HG02970 (cell line): Measurements from ENCODE around the gene ASPSCR1.

ENCODE experiments used
- ATAC-seq: cut with Tn5 transposase; IDR thresholded peaks from one replicate; pipeline ENCODE4 v1.9.1; 2021; ENCODE audit warnings: mild to moderate bottlenecking, moderate library complexity, moderate number of reproducible peaks; ENCODE audit not compliant: unreplicated experiment, low FRiP score

Gene ASPSCR1

DNA sequence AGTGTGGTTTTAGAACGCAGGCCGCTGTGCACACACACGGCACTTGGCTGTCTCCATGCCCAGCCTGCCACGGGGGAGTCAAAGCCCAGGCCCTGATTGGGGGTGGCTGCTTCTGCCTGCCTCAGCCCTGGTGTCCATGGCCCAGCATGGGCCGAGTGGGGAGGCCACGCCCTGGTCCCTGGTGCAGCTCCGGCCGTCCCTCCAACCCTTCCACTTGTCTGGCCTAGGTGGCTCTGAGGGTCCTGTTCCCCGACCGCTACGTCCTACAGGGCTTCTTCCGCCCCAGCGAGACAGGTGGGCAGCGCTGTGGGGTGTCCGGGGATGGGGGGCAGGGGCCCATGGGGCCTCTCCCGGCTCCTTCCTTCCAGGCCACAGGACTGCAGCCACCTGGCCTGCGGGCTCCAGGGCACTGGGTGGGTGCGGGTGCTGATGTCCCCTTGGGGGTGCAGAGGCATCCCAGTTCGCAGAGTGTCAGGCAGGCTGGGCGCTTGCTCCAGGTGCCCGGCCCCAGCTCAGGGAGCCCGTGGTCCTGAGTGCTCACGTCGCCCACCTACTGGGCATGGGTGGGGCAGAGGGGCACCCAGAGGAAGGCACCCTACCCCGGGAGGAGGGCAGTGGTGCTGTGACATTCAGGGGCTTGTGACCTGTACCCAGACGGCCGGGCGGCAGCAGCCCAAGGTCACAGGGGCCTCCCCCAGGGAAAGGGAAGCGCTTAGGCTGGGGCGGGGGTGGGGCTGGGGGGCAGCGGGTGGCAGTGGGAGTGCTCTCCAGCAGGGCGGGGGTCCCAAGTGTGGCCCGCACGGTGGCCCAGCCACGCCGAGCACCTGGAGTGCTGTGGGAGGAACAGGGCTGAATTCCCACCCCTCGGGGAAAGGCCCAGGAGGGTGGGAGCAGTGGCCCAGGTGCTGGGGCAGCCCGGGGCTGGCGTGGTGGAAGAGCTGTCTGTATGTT is 33.4 kb downstream of the ASPSCR1 start:
- no peak for ATAC-seq

DNA sequence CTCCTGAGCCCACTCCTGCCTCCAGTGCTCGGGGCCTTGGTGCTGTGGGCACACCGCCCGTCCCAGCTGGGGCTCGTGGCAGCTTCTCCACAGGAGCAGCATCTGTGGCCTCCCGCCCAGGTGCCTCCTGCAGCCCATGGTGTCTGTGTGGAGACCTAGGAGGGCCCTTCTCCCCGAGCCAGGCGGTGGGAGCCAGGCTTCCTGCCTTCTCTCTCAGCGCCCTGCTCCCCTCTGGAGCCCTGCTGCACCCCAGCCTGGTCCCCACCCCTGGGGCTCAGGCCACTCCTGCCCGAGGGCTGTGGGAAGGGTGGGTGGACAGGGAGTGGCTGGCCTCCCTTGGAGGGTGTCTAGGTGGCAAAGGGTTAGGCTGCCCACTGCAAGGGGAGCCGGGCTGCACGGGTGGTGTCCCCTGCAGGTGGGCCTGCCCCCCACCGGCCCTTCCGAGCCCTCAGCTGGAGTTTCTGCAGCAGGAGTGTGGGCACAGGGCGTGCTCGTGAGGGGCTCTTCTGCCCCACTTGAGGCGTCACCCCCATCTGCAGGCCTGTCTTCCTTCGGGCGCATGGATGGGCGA is 34.3 kb downstream of the ASPSCR1 start:
- ATAC-seq = no peak

DNA sequence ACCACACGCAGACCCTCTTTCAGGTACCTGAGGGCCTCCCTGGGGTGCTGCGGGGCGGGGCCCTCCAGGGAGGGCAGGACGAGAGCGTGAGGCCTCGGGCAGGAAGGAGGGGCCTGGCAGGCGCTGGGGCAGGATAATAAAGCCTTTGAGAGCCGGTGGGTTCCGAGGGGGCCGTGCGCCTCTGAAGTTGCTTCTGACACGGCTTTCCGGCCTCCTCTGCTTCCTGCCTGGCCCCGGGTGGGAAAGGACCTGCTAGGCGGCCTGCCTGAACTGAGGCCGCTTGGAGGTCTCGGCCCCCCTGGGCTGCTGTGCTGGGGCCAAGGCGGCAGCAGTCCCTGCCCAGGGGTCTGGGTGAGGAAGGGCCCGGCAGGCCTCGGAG is 34.8 kb downstream of the ASPSCR1 start:
- ATAC-seq = no peak

DNA sequence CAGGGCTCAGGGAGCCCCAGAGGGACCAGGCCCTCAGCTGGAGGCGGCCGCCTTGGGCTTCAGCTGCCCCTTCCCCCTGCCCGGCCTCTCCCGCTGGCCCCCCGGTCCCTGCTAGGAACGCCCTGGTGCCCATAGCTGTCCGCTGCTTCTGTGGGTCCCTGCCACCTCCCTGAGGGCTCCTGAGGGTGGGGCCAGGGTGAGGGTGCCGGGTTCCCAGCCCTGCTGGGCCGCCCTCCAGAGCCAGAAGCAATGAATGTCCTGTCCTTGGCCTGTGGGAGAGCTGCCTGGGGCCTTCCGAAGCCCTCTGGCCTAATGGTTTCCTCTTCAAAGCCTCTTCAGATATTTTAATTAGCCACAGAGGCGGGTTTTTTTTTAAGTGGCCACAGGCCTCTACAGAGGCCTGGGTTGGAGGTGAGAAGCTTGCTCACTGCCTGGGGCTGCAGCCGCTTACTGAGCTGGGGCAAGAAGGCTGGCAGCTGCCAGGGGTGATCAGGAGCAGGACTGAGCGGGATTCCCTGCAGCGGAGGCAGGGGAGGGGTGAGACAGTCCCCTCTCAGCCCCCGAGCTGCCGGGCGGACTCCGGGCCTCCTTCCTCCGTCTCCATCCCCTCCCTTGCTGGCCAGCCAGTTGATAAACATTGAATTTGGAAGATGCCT is 35.3 kb downstream of the ASPSCR1 start:
- ATAC-seq = no peak

DNA sequence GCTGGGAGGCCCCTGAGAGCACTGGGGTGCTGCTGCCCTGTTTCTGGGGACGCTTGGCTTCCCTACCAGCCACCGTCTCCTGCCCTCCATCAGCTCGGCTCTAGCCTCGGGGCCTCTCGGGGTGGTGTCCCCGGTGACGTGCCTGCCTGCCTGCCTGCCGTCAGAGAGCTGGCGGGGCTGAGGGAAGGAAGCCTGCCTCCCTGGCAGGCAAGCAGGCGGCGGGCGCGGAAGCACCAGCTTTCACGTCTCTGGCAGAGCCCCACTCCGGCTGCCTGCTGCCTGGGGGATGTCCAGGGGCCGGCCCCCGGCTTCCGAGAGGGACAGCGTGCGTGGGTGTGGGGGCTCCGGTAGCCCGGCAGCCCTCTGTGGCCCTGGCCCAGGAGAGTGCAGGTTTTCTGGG is 35.9 kb downstream of the ASPSCR1 start:
- no peak for ATAC-seq

DNA sequence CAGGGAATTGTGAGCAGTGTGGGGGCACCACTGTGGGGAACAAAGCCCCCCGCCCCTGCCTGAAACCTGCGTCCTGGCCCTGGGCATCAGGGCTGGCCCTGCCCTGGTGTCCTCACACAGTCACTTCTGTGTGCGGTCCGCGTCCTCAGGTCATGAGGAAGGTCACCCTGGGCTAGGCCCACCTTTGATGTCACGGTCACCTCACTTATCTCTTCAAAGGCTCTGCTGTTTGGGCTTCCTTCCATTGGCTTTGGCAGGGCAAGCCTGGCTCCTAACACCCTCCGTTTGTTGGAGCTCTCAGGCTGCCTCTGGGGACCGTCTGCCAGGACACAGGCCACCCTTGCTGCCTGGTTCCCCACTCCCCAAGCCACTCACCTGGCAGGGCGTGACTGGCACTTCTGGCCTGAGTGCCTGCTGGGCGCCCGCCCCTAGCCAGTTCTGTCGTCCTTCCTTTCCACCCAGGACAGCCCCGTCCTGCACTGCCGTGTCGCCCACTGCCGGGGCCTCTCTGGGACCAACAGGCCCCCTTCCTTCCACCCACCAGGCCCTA is 36.4 kb downstream of the ASPSCR1 start:
- no peak for ATAC-seq

DNA sequence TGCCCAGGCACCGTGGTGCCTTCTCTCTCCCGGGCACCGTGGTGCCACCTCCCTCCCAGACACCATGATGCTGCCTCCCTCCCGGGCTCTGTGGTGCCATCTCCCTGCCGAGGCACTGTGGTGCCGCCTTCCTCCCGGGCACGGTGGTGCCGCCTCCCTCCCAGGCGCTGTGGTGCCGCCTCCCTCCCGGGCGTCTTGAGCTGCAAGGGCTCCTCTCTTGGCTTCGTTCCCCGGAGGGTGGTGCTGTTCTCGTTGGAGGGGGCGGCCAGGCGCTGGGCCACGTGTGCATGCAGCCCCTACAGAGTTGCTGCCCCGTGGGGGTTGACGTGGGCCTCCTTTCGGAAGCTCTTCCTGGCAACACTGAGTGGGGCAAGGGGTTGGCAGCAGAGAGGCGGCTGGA is 37.0 kb downstream of the ASPSCR1 start:
- no peak for ATAC-seq

DNA sequence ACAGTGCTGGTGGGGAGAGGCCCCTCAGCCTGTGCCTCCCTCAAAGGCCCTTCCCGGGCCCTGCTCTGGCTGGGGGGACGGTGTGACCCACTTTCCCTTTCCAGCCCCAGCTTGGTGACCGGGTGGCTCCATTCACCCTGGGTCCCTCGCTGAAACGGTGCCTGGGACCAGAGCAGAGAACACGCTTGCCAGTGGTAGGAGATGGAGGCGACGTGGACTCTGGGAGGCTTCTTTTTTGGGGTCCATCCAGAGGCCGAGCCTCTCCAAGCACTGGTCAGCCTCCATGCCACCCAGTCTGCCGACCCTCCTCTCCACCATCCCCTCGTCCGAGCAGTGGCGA is 37.5 kb downstream of the ASPSCR1 start:
- no peak for ATAC-seq

DNA sequence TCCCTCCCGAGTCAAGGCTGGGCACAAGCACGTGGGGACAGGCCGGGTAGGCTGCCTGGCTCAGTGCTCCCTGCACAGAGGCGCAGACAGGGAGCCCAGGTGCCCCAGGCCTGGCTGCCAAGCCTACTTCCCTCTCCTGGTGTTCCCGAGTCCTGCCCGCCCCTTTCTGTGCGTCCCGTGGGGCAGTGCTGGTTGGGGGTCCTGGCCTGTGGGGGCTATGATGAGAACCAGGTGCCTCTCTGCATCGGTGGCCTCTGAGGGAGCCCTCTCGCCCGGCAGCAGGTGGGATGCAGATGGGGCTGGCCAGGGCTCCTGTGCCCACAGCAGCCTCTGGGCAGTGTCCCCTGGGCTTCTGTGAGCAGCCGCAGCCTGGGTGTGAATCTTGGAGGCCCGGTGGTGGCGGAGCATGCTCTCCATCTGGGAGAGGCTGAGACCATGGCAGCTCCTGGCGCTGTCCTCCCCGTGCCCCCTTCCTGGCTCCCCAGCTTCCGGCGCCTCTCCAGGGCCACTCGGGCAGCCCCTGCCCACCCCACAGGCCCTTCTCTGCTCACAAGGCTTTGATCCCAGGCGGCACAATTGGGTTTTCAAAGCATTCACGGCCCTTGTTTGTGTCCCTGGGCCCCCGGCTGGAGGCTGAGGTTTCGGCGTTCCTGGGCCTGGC is 38.0 kb downstream of the ASPSCR1 start:
- ATAC-seq = no peak

DNA sequence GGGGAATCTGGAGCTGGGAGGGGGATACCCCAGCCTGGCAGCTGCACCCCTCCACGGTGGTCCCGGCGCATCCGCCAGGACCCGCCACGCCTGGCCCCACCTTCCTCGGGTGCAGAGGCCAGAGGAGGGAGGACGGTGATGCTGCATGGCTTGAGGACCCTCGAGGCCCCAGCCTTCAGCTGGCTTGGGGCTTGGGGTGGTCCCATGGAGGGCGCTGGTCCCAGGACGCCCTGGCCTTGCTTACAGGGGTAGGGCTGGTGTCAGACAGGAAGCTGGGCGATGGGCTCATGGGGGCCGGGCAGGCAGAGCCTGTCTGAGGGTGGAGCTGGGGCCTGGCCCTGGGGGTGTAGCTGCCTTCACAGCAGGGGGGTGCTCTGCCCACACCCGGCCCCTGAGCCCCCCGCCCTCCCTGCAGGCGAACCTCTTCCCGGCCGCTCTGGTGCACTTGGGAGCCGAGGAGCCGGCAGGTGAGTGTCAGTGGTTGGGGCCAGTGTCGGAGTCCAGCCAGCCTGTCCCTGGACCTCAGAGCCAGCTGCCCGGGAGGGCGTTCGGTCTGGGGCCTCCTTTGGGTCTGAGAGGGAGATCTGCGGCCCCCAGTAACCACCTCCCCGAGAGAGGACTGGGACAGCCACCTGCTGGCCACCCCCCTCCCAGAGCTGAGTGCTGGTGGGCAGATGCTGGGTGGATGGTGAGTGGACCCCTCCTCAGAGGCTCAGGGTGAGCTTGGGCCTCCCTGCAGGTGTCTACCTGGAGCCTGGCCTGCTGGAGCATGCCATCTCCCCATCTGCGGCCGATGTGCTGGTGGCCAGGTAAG is 38.8 kb downstream of the ASPSCR1 start:
- ATAC-seq = no peak

DNA sequence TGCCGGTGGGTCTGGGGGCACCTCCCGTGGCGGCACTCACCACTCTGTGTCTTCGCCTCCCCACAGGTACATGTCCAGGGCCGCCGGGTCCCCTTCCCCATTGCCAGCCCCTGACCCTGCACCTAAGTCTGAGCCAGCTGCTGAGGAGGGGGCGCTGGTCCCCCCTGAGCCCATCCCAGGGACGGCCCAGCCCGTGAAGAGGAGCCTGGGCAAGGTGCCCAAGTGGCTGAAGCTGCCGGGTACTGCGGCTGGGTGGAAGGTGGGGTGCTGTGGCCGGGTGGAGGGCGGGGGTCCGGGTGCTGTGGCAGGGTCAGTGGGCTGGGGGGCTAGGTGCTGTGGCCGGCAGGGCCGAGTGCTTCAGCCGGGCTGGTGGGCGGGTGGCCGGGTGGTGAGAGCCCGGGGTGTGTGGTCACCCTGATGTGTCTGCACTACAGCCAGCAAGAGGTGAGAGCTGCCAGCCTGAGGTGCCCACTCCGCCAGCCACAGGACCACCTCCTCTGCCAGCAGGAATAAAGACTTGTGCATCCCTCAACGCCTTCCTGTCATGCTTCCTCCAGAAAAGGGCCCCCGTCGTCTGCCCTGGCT is 39.5 kb downstream of the ASPSCR1 start:
- no peak for ATAC-seq

DNA sequence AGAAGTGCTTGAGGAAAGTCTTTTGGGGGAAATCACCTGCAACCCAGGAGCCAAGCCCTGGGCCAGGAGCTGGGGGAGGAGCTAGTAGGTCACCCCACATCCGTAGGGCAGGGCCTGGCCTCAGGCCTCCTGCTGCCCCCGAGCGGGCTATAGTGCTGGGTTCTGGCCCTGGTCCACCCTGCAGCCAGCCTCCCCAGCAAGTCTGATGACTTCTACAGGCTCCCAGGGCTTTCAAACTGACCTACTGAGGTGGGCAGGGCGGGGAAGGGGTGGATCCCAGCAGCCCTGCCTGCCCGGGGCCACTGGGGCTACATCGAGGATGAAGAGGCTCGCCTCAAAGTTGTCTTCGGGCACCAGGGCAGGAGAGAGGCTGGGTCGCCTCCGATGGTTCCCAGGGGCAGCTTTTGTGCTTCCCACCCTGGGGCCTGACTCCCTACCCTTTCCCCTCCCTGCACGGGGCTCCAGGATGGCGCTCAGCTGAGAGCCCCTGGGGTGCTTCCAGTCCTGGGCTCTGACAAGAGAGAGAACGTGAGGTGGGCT is 40.3 kb downstream of the ASPSCR1 start:
- no peak for ATAC-seq

DNA sequence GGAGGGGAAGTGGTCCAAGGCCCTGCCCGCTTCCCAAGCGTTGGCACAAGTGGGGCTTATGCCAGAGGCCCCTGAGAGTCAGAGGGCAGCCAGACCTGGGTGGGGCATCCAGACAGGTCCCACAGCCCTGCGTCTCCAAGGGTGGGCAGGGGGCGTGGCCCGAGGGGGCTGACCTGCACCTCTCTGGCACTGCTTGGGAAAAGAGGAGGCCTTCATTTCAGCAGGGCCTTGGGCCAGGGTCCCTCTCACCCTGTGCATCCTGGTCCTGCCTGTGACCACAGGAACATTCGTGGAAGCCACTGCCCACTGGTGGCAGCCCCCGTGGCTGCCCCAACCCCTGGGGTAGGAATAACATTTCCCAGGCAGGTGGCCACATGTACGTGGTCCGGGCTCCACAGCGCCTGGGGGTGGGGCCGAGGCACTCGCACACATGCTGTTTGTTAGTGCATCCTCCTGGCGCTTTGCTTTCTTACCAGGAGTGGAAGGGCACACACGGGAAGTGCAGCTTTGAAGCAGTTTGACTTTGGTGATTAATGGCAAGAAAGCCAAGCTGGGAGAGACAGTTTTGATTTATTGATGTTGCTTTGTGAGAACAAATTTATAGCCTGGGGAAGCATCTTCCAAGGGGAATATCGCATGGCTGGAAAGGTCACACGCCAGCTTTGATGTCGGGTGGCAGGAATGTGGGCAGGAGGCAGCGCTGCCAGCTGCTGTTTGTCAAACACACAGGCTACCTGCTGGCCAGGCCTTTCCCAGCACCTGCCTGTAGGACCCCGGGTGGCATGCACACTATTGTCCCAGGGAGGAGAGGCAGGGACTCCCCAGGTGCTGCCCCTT is 40.9 kb downstream of the ASPSCR1 start:
- ATAC-seq = no peak

DNA sequence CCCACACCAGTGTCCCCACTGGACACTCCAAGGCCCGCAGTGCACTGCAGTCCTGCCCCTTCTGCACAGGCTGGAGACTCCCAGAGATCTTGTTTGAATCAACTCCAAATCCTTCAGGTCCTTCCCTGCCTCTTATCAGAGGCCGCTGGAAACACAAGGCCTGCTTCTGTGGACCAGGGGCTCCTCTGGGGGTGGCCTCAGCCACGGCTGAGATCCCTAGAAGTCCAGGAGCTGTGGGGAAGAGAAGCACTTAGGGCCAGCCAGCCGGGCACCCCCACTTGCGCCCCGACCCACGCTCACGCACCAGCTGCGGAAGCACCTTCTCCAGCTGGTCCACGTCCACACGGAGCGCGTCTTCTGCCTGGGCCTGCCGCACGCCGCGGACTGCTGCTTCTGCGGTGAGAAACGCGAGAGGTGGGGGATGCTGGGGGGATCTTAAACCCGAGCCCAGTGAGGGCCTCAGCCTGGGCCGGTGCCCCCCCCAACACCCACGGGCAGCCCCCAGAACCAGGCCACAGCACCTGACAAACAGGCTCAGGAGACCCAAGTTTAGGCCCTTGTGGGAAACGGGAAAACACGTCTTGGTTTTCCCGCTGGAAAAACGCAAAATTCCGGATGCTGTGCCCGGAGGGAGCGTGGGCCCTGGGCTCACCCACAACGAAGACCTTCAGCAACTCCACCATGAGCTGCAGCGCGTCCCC is 41.7 kb downstream of the ASPSCR1 start:
- ATAC-seq = no peak

DNA sequence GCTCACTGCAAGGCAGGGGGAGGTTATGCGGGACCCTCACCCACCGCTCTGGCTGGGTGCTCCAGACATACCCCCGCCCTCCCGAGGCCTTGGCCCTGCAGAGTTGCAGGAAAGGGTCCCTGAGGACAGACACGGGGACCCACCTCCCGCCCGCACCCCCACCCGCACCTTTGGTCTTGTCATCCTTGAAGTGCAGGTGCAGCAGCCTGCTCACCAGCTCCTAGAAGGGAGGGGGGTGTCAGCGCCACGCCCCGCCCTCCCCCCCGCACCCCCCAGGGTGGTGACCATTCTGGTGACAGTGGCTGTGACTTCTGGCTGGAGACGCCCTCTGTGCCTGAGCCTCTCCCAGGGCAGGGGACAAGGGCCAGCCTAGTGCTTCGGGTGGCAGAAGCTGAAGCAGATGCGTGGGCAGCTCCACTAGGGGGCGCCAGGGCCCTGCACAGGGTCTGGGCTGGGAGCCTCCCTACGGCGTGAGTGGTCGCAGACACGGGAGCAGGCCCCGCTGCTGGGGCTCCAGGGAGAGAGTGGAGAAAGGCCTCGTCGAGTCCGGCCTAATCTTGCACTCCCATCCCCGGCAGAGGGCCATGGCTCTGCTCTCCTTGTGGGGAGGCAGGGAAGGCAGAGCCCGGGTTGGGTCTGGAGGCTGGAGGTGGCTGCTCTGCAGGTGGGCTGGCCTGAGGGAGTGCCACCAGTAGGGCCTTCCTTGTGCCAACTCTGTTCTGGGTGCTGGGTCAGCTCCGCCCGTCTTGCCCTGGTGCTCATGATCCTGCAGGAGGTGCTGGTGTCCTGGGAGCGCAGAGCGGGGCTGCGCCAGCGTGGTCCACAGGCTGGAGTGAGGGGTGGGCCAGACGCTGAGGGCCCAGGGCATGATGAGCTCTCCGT is 42.5 kb downstream of the ASPSCR1 start:
- ATAC-seq = no peak

DNA sequence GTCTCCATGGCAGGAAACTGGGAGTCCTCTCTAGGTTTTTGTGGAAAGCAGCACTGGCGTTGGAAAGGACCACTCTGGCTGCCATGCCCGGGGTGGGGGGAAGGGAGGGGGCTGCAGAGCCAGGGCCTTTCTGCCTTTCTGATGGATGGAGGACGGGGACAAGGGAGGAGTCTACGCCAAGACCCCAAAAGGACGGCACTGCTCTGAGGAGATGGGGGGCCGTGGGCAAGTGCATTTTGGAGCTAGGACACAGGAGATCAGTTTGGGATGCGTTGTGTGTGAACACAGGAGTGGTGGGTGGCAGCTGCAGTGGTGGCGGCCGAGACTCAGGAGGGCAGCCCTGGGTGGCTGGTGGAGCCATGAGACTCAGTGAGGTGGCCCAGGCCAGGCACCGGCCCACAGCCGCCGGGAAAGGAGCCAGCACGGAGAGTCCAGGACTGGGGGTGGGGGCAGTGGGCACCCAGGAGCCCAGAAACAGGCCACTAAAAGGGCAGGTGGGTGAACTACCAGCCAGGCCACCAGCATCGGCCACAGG is 43.2 kb downstream of the ASPSCR1 start:
- no peak for ATAC-seq
